ENCODE measurements around the gene AMN.

AMN gene

GRCh38 chr14:102938191-102938590 lies 15.7 kb downstream of the AMN start:
- intact Hi-C loops (cut with DNase I) = no loop called here
- DNase-seq = peak in 4 of 10 donors; percentile 13 to 73 (median 52)

GRCh38 chr14:102939329-102939728 lies 16.9 kb downstream of the AMN start:
- peak in 3 of 10 donors; percentile 54 to 71 (median 69) for DNase-seq
- intact Hi-C loops (cut with DNase I) = no loop called here

GRCh38 chr14:102939820-102940561 lies 17.5 kb downstream of the AMN start:
- peak in 3 of 10 donors; percentile 53 to 77 (median 62) for DNase-seq
- intact Hi-C loops (cut with DNase I) = no loop called here

- intact Hi-C loops (cut with DNase I) = no loop called here
- DNase-seq = peak in 3 of 10 donors; percentile 82 to 87 (median 85)
Observed at GRCh38 chr14:102940729-102941362, 18.4 kb downstream of the AMN start.

GRCh38 chr14:102941419-102942011 lies 19.1 kb downstream of the AMN start:
- DNase-seq = peak in 2 of 10 donors; percentile 61 to 75
- intact Hi-C loops (cut with DNase I) = no loop called here

- peak in 3 of 10 donors; percentile 39 to 65 (median 51) for DNase-seq
- intact Hi-C loops (cut with DNase I) = no loop called here
Observed at GRCh38 chr14:102942069-102942468, 19.6 kb downstream of the AMN start.

GRCh38 chr14:102943454-102943853 lies 21.0 kb downstream of the AMN start:
- DNase-seq = peak in 3 of 10 donors; percentile 37 to 67 (median 63)
- intact Hi-C loops (cut with DNase I) = no loop called here

- peak in 1 of 10 donors; percentile 48 for DNase-seq
- intact Hi-C loops (cut with DNase I) = no loop called here
Observed at GRCh38 chr14:102943979-102944378, 21.5 kb downstream of the AMN start.

GRCh38 chr14:102944448-102945330 lies 22.2 kb downstream of the AMN start:
- DNase-seq = peak in 3 of 10 donors; percentile 53 to 60 (median 58)
- intact Hi-C loops (cut with DNase I) = no loop called here

GRCh38 chr14:102945346-102946130 lies 23.1 kb downstream of the AMN start:
- peak in 3 of 10 donors; percentile 37 to 75 (median 60) for DNase-seq

GRCh38 chr14:102947321-102948103 lies 25.0 kb downstream of the AMN start:
- intact Hi-C loops (cut with DNase I) = no loop called here
- DNase-seq = peak in 3 of 10 donors; percentile 54 to 70 (median 70)

More at GRCh38 chr14:102945346-102946130, 23.1 kb downstream of the AMN start:
- intact Hi-C loops (cut with DNase I) = no loop called here

- peak in 3 of 10 donors; percentile 60 to 81 (median 66) for DNase-seq
- intact Hi-C loops (cut with DNase I) = no loop called here
Observed at GRCh38 chr14:102948698-102949061, 26.2 kb downstream of the AMN start.

GRCh38 chr14:102949062-102949800 lies 26.8 kb downstream of the AMN start:
- intact Hi-C loops (cut with DNase I) = no loop called here
- peak in 3 of 10 donors; percentile 55 to 90 (median 73) for DNase-seq

GRCh38 chr14:102949801-102950451 lies 27.5 kb downstream of the AMN start:
- peak; percentile 67 to 97 (median 78) for DNase-seq
- intact Hi-C loops (cut with DNase I) = no loop called here

GRCh38 chr14:102951034-102951433 lies 28.6 kb downstream of the AMN start:
- DNase-seq = peak; percentile 58 to 97 (median 83)
- intact Hi-C loops (cut with DNase I) = no loop called here

- peak in 3 of 10 donors; percentile 33 to 65 (median 63) for DNase-seq
- intact Hi-C loops (cut with DNase I) = no loop called here
Observed at GRCh38 chr14:102951799-102952198, 29.3 kb downstream of the AMN start.

- intact Hi-C loops (cut with DNase I) = no loop called here
- peak in 3 of 10 donors; percentile 57 to 79 (median 70) for DNase-seq
Observed at GRCh38 chr14:102952276-102952675, 29.8 kb downstream of the AMN start.

Data from posterior cingulate gyrus (tissue), 11 donors.